OCI-LY7 (cell line): ENCODE measurements around the gene ITPKB. TPM values are rescaled to one million over a fixed set of nuclear protein-coding genes. Genes with fewer than 3 reads are reported as not detected.

Source experiments
- BruUV-seq: library from RNA; stranded (reverse); fragments of 400-500 nt; replicated peaks from 2 replicates; lab custom pipeline; 2021; lab: Mats Ljungman, UMichigan
- CTCF ChIA-PET: fragments of 300-600 bp; sonication (Branson Sonifier 250); formaldehyde crosslinking; loops from one replicate; lab custom pipeline; 2022; ENCODE audit warnings: antibody characterized with exemption; ENCODE audit not compliant: unreplicated experiment; lab: Charles Lee
- POLR2A ChIA-PET: fragments of 300-600 bp; sonication (Branson Sonifier 250); formaldehyde crosslinking; loops from one replicate; lab custom pipeline; 2022; ENCODE audit warnings: antibody characterized with exemption; lab: Charles Lee
- DNase-seq: peaks from one replicate; pipeline ENCODE4 v3.0.0-alpha.2; 2015; ENCODE audit warnings: low spot score
- H2AFZ ChIP-seq: fragments of 200-600 bp; sonication (generic), shearing (Covaris generic); 2 replicates; pipeline ENCODE4 v1.6.1; 2014; ENCODE audit warnings: mild to moderate bottlenecking, antibody characterized with exemption, low read length, moderate library complexity
- H3K27ac ChIP-seq: fragments of 200-600 bp; sonication (generic); 2 replicates; pipeline ENCODE4 v1.5.1; 2014; ENCODE audit warnings: mixed run types, low read depth, mild to moderate bottlenecking, moderate library complexity, low read length, inconsistent platforms; ENCODE audit not compliant: poor library complexity, severe bottlenecking
- H3K36me3 ChIP-seq: fragments of 200-600 bp; sonication (generic); 2 replicates; pipeline ENCODE4 v1.6.1; 2014; ENCODE audit warnings: mild to moderate bottlenecking, antibody characterized with exemption, low read length, moderate library complexity, mixed read lengths; ENCODE audit not compliant: insufficient read depth
- H3K4me1 ChIP-seq: fragments of 200-600 bp; sonication (generic); 2 replicates; pipeline ENCODE4 v1.5.1; 2014; ENCODE audit warnings: mild to moderate bottlenecking, low read length; ENCODE audit not compliant: insufficient read depth, poor library complexity, severe bottlenecking
- H3K4me2 ChIP-seq: fragments of 200-600 bp; sonication (generic); 2 replicates; pipeline ENCODE4 v1.6.1; 2014; ENCODE audit warnings: mild to moderate bottlenecking, low read length
- H3K4me3 ChIP-seq: fragments of 200-600 bp; sonication (generic); 2 replicates; pipeline ENCODE4 v1.5.1; 2014; ENCODE audit warnings: mild to moderate bottlenecking, low read depth, low read length; ENCODE audit not compliant: poor library complexity, severe bottlenecking
- H3K79me2 ChIP-seq: fragments of 200-600 bp; sonication (generic); 2 replicates; pipeline ENCODE4 v1.6.1; 2016; ENCODE audit warnings: low read depth, mild to moderate bottlenecking, low read length, moderate library complexity, mixed read lengths; ENCODE audit not compliant: insufficient read depth
- H3K9me2 ChIP-seq: fragments of 200-600 bp; sonication (generic); 2 replicates; pipeline ENCODE4 v1.6.1; 2016; ENCODE audit warnings: mild to moderate bottlenecking, low read length, mixed read lengths; ENCODE audit not compliant: insufficient read depth
- H3K9me3 ChIP-seq: fragments of 200-600 bp; sonication (generic); 2 replicates; pipeline ENCODE4 v1.6.1; 2014; ENCODE audit warnings: mild to moderate bottlenecking, mixed run types, low read length, mixed read lengths
- H4K20me1 ChIP-seq: fragments of 200-600 bp; sonication (generic); 2 replicates; pipeline ENCODE4 v1.6.1; 2014; ENCODE audit warnings: mild to moderate bottlenecking, antibody characterized with exemption, low read length, moderate library complexity, mixed read lengths; ENCODE audit not compliant: insufficient read depth
- CTCF ChIP-seq: fragments of 200-600 bp; sonication (generic); conservative IDR thresholded peaks from 2 replicates; pipeline ENCODE4 v1.5.1; 2014; ENCODE audit warnings: mild to moderate bottlenecking, antibody characterized with exemption, low read length, moderate library complexity, mixed read lengths
- EZH2phosphoT487 ChIP-seq: fragments of 200-600 bp; sonication (generic); IDR thresholded peaks from 2 replicates; pipeline ENCODE4 v1.6.1; 2018; ENCODE audit warnings: low read depth, borderline replicate concordance, mild to moderate bottlenecking, mixed run types, antibody characterized with exemption, low read length, moderate library complexity, mixed read lengths
- intact Hi-C: fragments of 100-400 bp; cut with micrococcal nuclease; formaldehyde crosslinking; loops from one replicate; pipeline ENCODE4 v1.10.0; 2022; ENCODE audit not compliant: unreplicated experiment
- total RNA-seq, 2 experiments: library from RNA; depleted of rRNA in 1 of 2; stranded (reverse); fragments of >200 nt in 1 of 2; shearing (Covaris generic) in 1 of 2; gene quantifications; 2 replicates each; pipeline ENCODE4 v1.2.3, GENCODE V29; 2014 to 2022

ITPKB gene
- total RNA-seq, 2 experiments from 2014 or later: 20.5 to 33.3 TPM

- BruUV-seq: no TSS peak
- H3K9me3 ChIP-seq: no peaks in the 10 kb centered on the region
- TF ChIP-seq EZH2phosphoT487 (no peak), CTCF (no peak)
- CTCF ChIA-PET: no interaction called here
- H3K79me2 ChIP-seq: no peaks in the 10 kb centered on the region
- H2AFZ ChIP-seq: no peak overlapping the region
- no peak overlapping the region for H3K4me3 ChIP-seq
- no peak overlapping the region for H3K27ac ChIP-seq
- no peaks in the 10 kb centered on the region for H3K36me3 ChIP-seq
- H4K20me1 ChIP-seq: no peaks in the 10 kb centered on the region
- intact Hi-C loops: no loop called here
- H3K4me1 ChIP-seq: peaks cover 12% of the 10 kb centered on the region
- POLR2A ChIA-PET: interaction anchor here (0.9 kb wide), 1 partner anchor 29 kb away, joined by 3 read pairs; no protein-coding TSS in a partner anchor
- no peaks in the 10 kb centered on the region for H3K9me2 ChIP-seq
- DNase-seq: no peak
- no peak overlapping the region for H3K4me2 ChIP-seq
Observed at GRCh38 chr1:226598455-226598849, 140.6 kb downstream of the ITPKB start.

- intact Hi-C loops: no loop called here
- ChIA-PET POLR2A (interaction anchor here (0.9 kb wide), 1 partner anchor 28 kb away, joined by 3 read pairs; no protein-coding TSS in a partner anchor), CTCF (no interaction called here)
- Histone ChIP-seq H3K4me2 (no peak overlapping the region), H3K27ac (no peak overlapping the region), H2AFZ (no peak overlapping the region), H3K4me3 (no peak overlapping the region), H3K36me3 (no peaks in the 10 kb centered on the region), H4K20me1 (no peaks in the 10 kb centered on the region), H3K9me2 (no peaks in the 10 kb centered on the region), H3K79me2 (no peaks in the 10 kb centered on the region), H3K9me3 (no peaks in the 10 kb centered on the region), H3K4me1 (peaks cover 7% of the 10 kb centered on the region)
- peak; percentile 14 for DNase-seq
- TF ChIP-seq CTCF (no peak), EZH2phosphoT487 (no peak)
- no TSS peak for BruUV-seq
Observed at GRCh38 chr1:226597616-226598454, 141.2 kb downstream of the ITPKB start.
